SK-N-MC (cell line): ENCODE results near the gene TGFB1.

Source experiments
- DNase-seq: peaks from one replicate; pipeline ENCODE4 v3.0.0-alpha.2; 2011; ENCODE audit warnings: low read depth, low spot score
- H3K27ac ChIP-seq: fragments of 200-600 bp; sonication (generic); 2 replicates; pipeline ENCODE4 v1.5.1; 2016; ENCODE audit warnings: mixed run types
- H3K36me3 ChIP-seq: fragments of 200-600 bp; sonication (generic); 2 replicates; pipeline ENCODE4 v1.6.1; 2017; ENCODE audit warnings: antibody characterized with exemption, low read length, mixed read lengths; ENCODE audit not compliant: insufficient read depth
- H3K4me3 ChIP-seq: fragments of 200-600 bp; sonication (generic); 2 replicates; pipeline ENCODE4 v1.5.1; 2016
- H3K9ac ChIP-seq: fragments of 200-600 bp; sonication (generic); 2 replicates; pipeline ENCODE4 v1.8.0; 2017; ENCODE audit warnings: mixed run types, mixed read lengths; ENCODE audit not compliant: insufficient read length
- H3K9me3 ChIP-seq: fragments of 200-600 bp; sonication (generic); 2 replicates; pipeline ENCODE4 v1.6.1; 2017; ENCODE audit warnings: low read depth, mild to moderate bottlenecking, antibody characterized with exemption, low read length, moderate library complexity, mixed read lengths
- EZH2 ChIP-seq: fragments of 200-600 bp; sonication (generic); IDR thresholded peaks from one replicate; pipeline ENCODE4 v1.6.1; 2017; ENCODE audit warnings: antibody characterized with exemption
- FOXP2 ChIP-seq: optimal IDR thresholded peaks from 2 replicates; pipeline ENCODE3; 2011; ENCODE audit warnings: mild to moderate bottlenecking, moderate library complexity; ENCODE audit not compliant: insufficient read depth; ENCODE audit errors: extremely low read length, control extremely low read depth
- POLR2AphosphoS5 ChIP-seq: IDR thresholded peaks from 2 replicates; pipeline ENCODE4 v1.6.1; 2012; ENCODE audit warnings: mild to moderate bottlenecking, low read depth, low read length, borderline replicate concordance

The TGFB1 gene

GRCh38 chr19:41363753-41364523 is 10.2 kb upstream of the TGFB1 start, which contains the start of gene B9D2:
B9D2 (minus strand) TSS chr19:41364149; CDS start chr19:41363519, 630 bp downstream.
- peak; percentile 97 for DNase-seq
- H3K4me3 ChIP-seq = peak within 1 kb of the TSS; percentile 85
- TF ChIP-seq EZH2 (no peak), POLR2AphosphoS5 (peak; percentile 90)
- peak within 1 kb of the TSS; percentile 94 for H3K9ac ChIP-seq
- peak within 1 kb of the TSS; percentile 98 for H3K27ac ChIP-seq
- no peaks in the 10 kb centered on the region for H3K9me3 ChIP-seq
- H3K36me3 ChIP-seq = no peaks in the 10 kb centered on the region

- no peak for DNase-seq
- no peak for TF ChIP-seq EZH2
- no peak for TF ChIP-seq POLR2AphosphoS5
- no peak for TF ChIP-seq FOXP2
- Histone ChIP-seq H3K9ac (peak overlapping the region; percentile 94), H3K36me3 (no peaks in the 10 kb centered on the region), H3K4me3 (peak overlapping the region; percentile 85), H3K27ac (no peak overlapping the region), H3K9me3 (no peaks in the 10 kb centered on the region)
Observed at GRCh38 chr19:41363371-41363752, 9.6 kb upstream of the TGFB1 start.

- no peak overlapping the region for H3K27ac ChIP-seq
Observed at GRCh38 chr19:41362143-41362847, 8.6 kb upstream of the TGFB1 start.

GRCh38 chr19:41359741-41360140 is 6.0 kb upstream of the TGFB1 start:
- Histone ChIP-seq H3K9ac (no peak overlapping the region), H3K4me3 (no peak overlapping the region), H3K36me3 (no peaks in the 10 kb centered on the region), H3K9me3 (no peaks in the 10 kb centered on the region), H3K27ac (no peak overlapping the region)
- TF ChIP-seq EZH2 = no peak
- no peak for TF ChIP-seq POLR2AphosphoS5
- no peak for TF ChIP-seq FOXP2
- no peak for DNase-seq

More at GRCh38 chr19:41362143-41362847, 8.6 kb upstream of the TGFB1 start:
- Histone ChIP-seq H3K36me3 (no peaks in the 10 kb centered on the region), H3K4me3 (no peak overlapping the region), H3K9me3 (no peaks in the 10 kb centered on the region), H3K9ac (no peak overlapping the region)
- no peak for TF ChIP-seq POLR2AphosphoS5
- no peak for TF ChIP-seq FOXP2
- no peak for DNase-seq

GRCh38 chr19:41357746-41358145 is 4.0 kb upstream of the TGFB1 start:
- no peak overlapping the region for H3K9ac ChIP-seq
- no peak overlapping the region for H3K4me3 ChIP-seq

GRCh38 chr19:41356984-41357739 is 3.4 kb upstream of the TGFB1 start:
- no peak for DNase-seq
- TF ChIP-seq EZH2 (no peak), POLR2AphosphoS5 (no peak), FOXP2 (no peak)
- no peak overlapping the region for H3K9ac ChIP-seq
- H3K4me3 ChIP-seq = no peak overlapping the region
- no peaks in the 10 kb centered on the region for H3K36me3 ChIP-seq
- no peak overlapping the region for H3K27ac ChIP-seq
- H3K9me3 ChIP-seq = no peaks in the 10 kb centered on the region

More at GRCh38 chr19:41357746-41358145, 4.0 kb upstream of the TGFB1 start:
- no peak for DNase-seq
- Histone ChIP-seq H3K27ac (no peak overlapping the region), H3K9me3 (no peaks in the 10 kb centered on the region), H3K36me3 (no peaks in the 10 kb centered on the region)
- no peak for TF ChIP-seq EZH2
- TF ChIP-seq POLR2AphosphoS5 = no peak
- TF ChIP-seq FOXP2 = no peak

- TF ChIP-seq POLR2AphosphoS5 (no peak), EZH2 (no peak), FOXP2 (no peak)
- 0 out of 2 replicates have a peak overlapping the region, but pooled peaks have one; percentile 28 for H3K27ac ChIP-seq
Observed at GRCh38 chr19:41355802-41356201, 2.1 kb upstream of the TGFB1 start.

GRCh38 chr19:41355035-41355434 is 1.3 kb upstream of the TGFB1 start:
- 0 out of 2 replicates have a peak overlapping the region, but pooled peaks have one; percentile 28 for H3K27ac ChIP-seq
- no peak overlapping the region for H3K9ac ChIP-seq
- no peak overlapping the region for H3K4me3 ChIP-seq
- DNase-seq = no peak
- no peaks in the 10 kb centered on the region for H3K9me3 ChIP-seq
- H3K36me3 ChIP-seq = no peaks in the 10 kb centered on the region
- no peak for TF ChIP-seq FOXP2
- TF ChIP-seq POLR2AphosphoS5 = no peak
- no peak for TF ChIP-seq EZH2

More at GRCh38 chr19:41355802-41356201, 2.1 kb upstream of the TGFB1 start:
- no peaks in the 10 kb centered on the region for H3K9me3 ChIP-seq
- no peak overlapping the region for H3K9ac ChIP-seq
- H3K36me3 ChIP-seq = no peaks in the 10 kb centered on the region
- DNase-seq = no peak
- H3K4me3 ChIP-seq = no peak overlapping the region
